BJ (cell line): ENCODE measurements around the gene CDH22. TPM values are rescaled to one million over a fixed set of nuclear protein-coding genes. Genes with fewer than 3 reads are reported as not detected.
A peak's percentile ranks its signal among the peaks of the same experiment; 100 is the strongest.

Experiments used
- CTCF ChIA-PET: fragments of 350-600 bp; formaldehyde crosslinking; extraction: SDS; loops from one replicate; lab custom pipeline; 2021; ENCODE audit warnings: antibody characterized with exemption, inconsistent platforms; lab: Yijun Ruan, JAX
- POLR2A ChIA-PET: fragments of 300-600 bp; sonication (Branson Sonifier 250); formaldehyde crosslinking; extraction: SDS; loops from one replicate; lab custom pipeline; 2021; ENCODE audit warnings: antibody characterized with exemption; lab: Charles Lee
- DNase-seq: peaks from one replicate; pipeline ENCODE4 v3.0.0-alpha.2; 2011; ENCODE audit warnings: low read depth
- H3K27me3 ChIP-seq: 2 replicates; pipeline ENCODE4 v1.6.0; 2011; ENCODE audit warnings: low read length; ENCODE audit not compliant: control insufficient read depth, insufficient read depth
- H3K36me3 ChIP-seq: 2 replicates; pipeline ENCODE4 v1.5.1; 2011; ENCODE audit warnings: low read length; ENCODE audit not compliant: control insufficient read depth, insufficient read depth
- H3K4me3 ChIP-seq: 2 replicates; pipeline ENCODE4 v1.5.1; 2011; ENCODE audit warnings: low read depth, mild to moderate bottlenecking, control low read depth, low read length
- polyA plus RNA-seq: library from polyadenylated mRNA; depleted of rRNA; stranded (reverse); fragments of >200 nt; gene quantifications from 2 replicates; pipeline ENCODE4 v1.2.3, GENCODE V29; 2011
- TF ChIP-seq, protein P1 (sequence below): IDR thresholded peaks from 2 replicates; pipeline ENCODE4 v1.5.1; 2011; ENCODE audit warnings: low read depth, mild to moderate bottlenecking, control low read depth, inconsistent platforms, low read length, moderate library complexity; ENCODE audit not compliant: insufficient read depth

Gene CDH22
- polyA plus RNA-seq, 1 experiment, result not detected

DNA sequence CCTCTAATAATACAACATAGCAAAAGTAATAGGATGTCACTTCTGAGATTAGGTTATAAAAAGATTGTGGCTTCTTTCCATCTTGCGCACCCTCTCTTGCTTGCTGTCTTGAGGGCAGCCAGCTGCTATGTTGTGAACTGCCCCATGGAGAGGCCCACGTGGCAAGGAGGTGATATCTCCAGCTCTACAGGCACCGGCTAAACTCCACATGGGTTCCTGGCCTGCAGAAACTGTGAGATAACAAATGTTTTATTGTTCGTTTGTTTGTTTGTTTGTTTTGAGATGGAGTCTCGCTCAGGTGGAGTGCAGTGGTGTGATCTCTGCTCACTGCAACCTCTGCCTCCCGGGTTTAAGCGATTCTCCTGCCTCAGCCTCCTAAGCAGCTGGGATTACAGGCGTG lies 152.2 kb downstream of the CDH22 start:
- no peaks in the 10 kb centered on the region for H3K36me3 ChIP-seq
- TF ChIP-seq, protein P1, sequence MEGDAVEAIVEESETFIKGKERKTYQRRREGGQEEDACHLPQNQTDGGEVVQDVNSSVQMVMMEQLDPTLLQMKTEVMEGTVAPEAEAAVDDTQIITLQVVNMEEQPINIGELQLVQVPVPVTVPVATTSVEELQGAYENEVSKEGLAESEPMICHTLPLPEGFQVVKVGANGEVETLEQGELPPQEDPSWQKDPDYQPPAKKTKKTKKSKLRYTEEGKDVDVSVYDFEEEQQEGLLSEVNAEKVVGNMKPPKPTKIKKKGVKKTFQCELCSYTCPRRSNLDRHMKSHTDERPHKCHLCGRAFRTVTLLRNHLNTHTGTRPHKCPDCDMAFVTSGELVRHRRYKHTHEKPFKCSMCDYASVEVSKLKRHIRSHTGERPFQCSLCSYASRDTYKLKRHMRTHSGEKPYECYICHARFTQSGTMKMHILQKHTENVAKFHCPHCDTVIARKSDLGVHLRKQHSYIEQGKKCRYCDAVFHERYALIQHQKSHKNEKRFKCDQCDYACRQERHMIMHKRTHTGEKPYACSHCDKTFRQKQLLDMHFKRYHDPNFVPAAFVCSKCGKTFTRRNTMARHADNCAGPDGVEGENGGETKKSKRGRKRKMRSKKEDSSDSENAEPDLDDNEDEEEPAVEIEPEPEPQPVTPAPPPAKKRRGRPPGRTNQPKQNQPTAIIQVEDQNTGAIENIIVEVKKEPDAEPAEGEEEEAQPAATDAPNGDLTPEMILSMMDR, result no peak
- peaks cover 11% of the 10 kb centered on the region for H3K27me3 ChIP-seq
- DNase-seq, result no peak
- no peak overlapping the region for H3K4me3 ChIP-seq
- CTCF ChIA-PET, result no interaction called here
- POLR2A ChIA-PET, result no interaction called here

DNA sequence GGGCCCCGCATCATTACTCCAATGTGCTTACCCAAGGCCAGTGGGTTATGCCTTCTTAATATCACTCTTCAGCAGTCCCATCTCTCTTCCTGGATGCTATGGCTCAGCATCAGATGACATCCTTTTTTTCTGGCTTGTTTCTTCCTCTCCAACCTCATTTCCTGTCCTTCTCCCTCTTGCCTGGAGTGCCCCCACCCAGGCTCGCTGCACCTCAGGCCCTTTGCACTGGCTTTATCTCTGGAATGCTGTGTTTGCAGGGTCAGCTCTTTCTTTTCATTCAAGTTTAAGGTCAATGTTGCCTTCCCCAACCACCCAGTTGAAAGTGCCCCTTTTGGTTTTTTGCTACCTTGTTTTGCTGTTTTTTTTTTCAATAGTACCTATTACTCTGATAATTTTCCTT lies 153.5 kb downstream of the CDH22 start:
- POLR2A ChIA-PET, result no interaction called here

DNA sequence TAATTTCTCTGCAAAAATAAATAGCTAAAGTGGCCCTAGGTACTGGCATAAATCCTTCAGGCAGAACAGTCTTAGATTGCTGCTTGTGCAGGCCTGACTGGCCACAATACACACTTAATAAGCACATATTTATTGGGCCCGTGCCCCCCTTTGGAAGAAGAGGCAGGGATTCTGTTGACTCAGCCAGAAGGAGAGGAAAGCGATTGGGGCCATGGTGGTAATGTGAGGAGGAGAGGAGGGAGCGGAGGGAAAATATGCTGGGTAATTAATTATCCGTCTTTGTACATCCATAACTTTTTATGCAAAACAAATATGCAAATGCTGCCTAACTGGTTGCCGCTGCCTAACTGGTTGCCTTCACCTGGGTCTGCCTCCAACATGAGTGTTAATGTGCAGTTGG lies 154.0 kb downstream of the CDH22 start:
- Histone ChIP-seq H3K4me3 (no peak overlapping the region), H3K36me3 (no peaks in the 10 kb centered on the region), H3K27me3 (peaks cover 4% of the 10 kb centered on the region; the same call in 1 of the 2 replicates)
- TF ChIP-seq, protein P1, result no peak
- ChIA-PET POLR2A (no interaction called here), CTCF (no interaction called here)
- no peak for DNase-seq

More for the DNA sequence above, 153.5 kb downstream of the CDH22 start:
- TF ChIP-seq, protein P1, result no peak
- H3K36me3 ChIP-seq, result no peaks in the 10 kb centered on the region
- no peak for DNase-seq
- peaks cover 4% of the 10 kb centered on the region; the same call in 1 of the 2 replicates for H3K27me3 ChIP-seq
- H3K4me3 ChIP-seq, result no peak overlapping the region
- CTCF ChIA-PET, result no interaction called here

DNA sequence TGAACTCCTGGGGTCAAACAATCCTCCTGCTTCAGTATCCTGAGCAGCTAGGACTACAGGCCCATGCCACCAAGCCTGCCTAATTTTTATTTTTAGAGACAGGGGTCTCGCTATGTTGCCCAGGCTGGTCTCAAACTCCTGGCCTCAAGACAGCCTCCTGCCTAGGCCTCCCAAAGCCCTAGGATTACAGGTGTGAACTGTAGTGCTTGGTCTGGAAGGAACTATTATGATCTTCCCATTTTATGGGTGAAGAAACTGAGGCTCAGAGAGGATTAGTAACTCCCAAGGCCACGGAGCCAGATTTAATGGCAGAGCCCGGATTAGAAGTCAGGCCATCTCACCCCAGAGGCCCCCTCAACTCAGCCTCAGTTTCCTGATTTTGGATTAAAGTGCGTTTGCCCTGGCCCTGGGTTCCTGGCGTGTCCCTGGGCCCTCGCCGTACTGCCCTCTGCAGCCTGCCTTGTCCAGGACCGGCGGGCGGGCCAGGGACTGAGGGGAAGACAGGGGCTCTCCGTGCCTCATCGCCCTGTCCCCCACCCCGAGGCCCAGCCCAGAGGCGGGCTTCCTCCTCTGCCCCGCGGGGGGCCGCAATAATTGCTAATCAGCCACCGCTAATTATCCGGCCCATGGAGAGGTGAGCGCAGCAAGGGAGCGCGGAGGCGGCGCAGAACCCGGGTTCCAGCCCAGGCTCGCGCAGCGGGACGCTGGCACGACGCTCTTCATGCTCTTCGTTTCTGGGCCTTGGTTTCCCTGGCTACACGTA lies 155.3 kb downstream of the CDH22 start:
- ChIA-PET CTCF (no interaction called here), POLR2A (no interaction called here)
- Histone ChIP-seq H3K4me3 (no peak overlapping the region), H3K27me3 (peaks cover 2% of the 10 kb centered on the region; the same call in 1 of the 2 replicates), H3K36me3 (no peaks in the 10 kb centered on the region; the same call in 1 of the 2 replicates)
- TF ChIP-seq, protein P1, result no peak
- DNase-seq, result no peak

DNA sequence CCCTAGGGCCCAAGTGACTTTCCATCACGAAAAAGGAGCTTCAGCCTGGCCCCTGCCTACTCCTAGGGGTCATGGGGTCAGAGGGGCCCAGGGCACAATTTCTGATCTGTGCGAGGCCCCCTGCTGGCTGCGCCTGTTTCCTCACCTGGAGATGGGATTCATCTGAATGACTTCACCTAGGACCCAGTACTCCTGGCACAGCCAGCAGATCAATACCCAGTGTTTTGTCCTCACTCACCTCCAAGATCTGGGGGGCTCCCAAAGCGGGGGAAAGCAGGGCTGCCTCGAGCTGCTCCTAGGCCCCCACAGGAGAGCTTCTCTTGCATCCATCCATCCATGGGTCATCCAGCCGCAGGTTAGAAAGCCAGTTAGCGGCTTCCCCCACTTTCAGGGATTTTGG lies 156.4 kb downstream of the CDH22 start:
- no peak overlapping the region for H3K4me3 ChIP-seq
- TF ChIP-seq, protein P1, result 0 out of 2 replicates have a peak, but pooled peaks have one; percentile 32
- ChIA-PET CTCF (interaction anchor here (0.6 to 1.0 kb wide), 2 partner anchors 8 to 72 kb away, joined by 3 to 4 read pairs; no protein-coding TSS in a partner anchor), POLR2A (no interaction called here)
- DNase-seq, result no peak
- H3K27me3 ChIP-seq, result peaks cover 2% of the 10 kb centered on the region; the same call in 1 of the 2 replicates
- H3K36me3 ChIP-seq, result no peaks in the 10 kb centered on the region; the same call in 1 of the 2 replicates
